ENCODE data around the gene OR4K5. TPM values are rescaled to one million over a fixed set of nuclear protein-coding genes. Genes with fewer than 3 reads are reported as not detected.
"Not testable (repeated sequence)": the region's sequence is repeated elsewhere in the genome, so short reads cannot be mapped to it uniquely, and the experiment has no call there.

OR4K5 gene
- total RNA-seq, 1 donor from 2014 or later: not detected

DNA sequence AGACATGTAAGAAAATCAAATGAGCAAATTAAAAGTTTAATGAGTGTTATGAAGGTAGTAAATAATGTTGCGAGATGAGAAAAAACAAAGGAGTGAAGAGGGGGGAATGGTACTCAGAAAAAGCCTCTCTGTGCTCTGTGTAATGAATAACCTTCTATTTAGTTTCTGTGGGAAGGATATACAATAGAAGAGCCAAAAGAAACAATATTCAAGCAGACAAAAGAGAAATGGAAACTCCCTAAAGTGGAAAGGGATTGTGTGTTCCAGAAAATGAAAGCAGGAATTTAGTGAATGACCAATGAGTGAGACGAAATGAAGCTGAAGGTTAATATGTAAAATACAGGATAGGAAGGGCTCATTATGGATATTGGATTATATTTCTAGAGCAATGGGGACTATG is 28.8 kb downstream of the OR4K5 start:
- H3K9me3 ChIP-seq (replicated peaks): no peaks in the 10 kb centered on the region
- no peak for DNase-seq
- TF ChIP-seq, protein P1, sequence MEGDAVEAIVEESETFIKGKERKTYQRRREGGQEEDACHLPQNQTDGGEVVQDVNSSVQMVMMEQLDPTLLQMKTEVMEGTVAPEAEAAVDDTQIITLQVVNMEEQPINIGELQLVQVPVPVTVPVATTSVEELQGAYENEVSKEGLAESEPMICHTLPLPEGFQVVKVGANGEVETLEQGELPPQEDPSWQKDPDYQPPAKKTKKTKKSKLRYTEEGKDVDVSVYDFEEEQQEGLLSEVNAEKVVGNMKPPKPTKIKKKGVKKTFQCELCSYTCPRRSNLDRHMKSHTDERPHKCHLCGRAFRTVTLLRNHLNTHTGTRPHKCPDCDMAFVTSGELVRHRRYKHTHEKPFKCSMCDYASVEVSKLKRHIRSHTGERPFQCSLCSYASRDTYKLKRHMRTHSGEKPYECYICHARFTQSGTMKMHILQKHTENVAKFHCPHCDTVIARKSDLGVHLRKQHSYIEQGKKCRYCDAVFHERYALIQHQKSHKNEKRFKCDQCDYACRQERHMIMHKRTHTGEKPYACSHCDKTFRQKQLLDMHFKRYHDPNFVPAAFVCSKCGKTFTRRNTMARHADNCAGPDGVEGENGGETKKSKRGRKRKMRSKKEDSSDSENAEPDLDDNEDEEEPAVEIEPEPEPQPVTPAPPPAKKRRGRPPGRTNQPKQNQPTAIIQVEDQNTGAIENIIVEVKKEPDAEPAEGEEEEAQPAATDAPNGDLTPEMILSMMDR (IDR thresholded peaks at IDR 0.05; ENCODE audit: borderline replicate concordance): no peak
- H3K27ac ChIP-seq (replicated peaks): no peak overlapping the region
- intact Hi-C loops (cut with micrococcal nuclease): no loop called here
- no peak overlapping the region for H3K4me3 ChIP-seq
- H3K27me3 ChIP-seq (ENCODE audit: low read depth): no peaks in the 10 kb centered on the region
- no peaks in the 10 kb centered on the region for H3K36me3 ChIP-seq
- no peaks in the 10 kb centered on the region for H3K4me1 ChIP-seq

DNA sequence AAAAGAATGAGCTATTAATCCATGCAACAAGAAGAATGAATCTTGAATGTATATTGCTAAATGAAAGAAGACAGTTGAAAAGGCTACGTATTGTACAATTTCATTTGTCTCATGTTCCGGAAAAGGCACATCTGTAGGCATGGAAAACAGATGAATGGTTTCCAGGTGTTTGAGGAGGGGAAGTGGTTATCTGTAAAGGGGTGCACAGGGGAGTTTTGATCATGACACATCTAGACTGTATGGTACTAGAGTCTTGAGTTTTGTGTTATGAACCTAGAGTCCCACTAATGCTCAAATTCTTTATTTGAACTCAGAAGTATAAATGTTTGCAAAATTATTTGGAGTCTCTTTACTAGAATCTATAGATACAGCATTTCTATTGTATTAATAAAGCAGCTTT is 49.3 kb downstream of the OR4K5 start:
- H3K4me3 ChIP-seq; H3K27ac ChIP-seq (replicated peaks); DNase-seq; H3K9me3 ChIP-seq (replicated peaks); H3K27me3 ChIP-seq (ENCODE audit: low read depth); H3K36me3 ChIP-seq; intact Hi-C loops (cut with micrococcal nuclease); H3K4me1 ChIP-seq: not testable (repeated sequence)

Other genes starting within 250 kb of the OR4K5 start
- gene OR11H2, start 206.7 kb upstream of the OR4K5 start, total RNA-seq: not detected
- gene OR4Q3, start 177.0 kb upstream of the OR4K5 start, total RNA-seq: not detected
- not detected for gene OR4M1, start 147.1 kb upstream of the OR4K5 start, total RNA-seq
- gene OR4N2, start 116.8 kb upstream of the OR4K5 start, total RNA-seq: not detected
- not detected for gene OR4K2, start 45.5 kb upstream of the OR4K5 start, total RNA-seq
- gene OR4K1, start 10.3 kb downstream of the OR4K5 start, total RNA-seq: not detected
- not detected for gene OR4K15, start 55.0 kb downstream of the OR4K5 start, total RNA-seq
- gene OR4Q2, start 81.6 kb downstream of the OR4K5 start, total RNA-seq: not detected
- not detected for gene OR4K14, start 98.7 kb downstream of the OR4K5 start, total RNA-seq
- gene OR4K13, start 115.4 kb downstream of the OR4K5 start, total RNA-seq: not detected
- gene OR4L1, start 139.4 kb downstream of the OR4K5 start, total RNA-seq: not detected
- gene OR4K17, start 190.1 kb downstream of the OR4K5 start, total RNA-seq: not detected
- gene OR4N5, start 218.2 kb downstream of the OR4K5 start, total RNA-seq: not detected

All from left ventricle myocardium inferior (tissue), 1 donor.